GM23248 (cell line): Measurements from ENCODE around the gene CACNA2D1. TPM values are rescaled to one million over a fixed set of nuclear protein-coding genes. Genes with fewer than 3 reads are reported as not detected.

Experiments
- DNase-seq: peaks from one replicate; pipeline ENCODE4 v3.0.0-alpha.2; 2015
- H2AFZ ChIP-seq: fragments of 200-600 bp; sonication (generic); 2 replicates; pipeline ENCODE4 v1.6.1; 2016; ENCODE audit warnings: antibody characterized with exemption
- H3F3A ChIP-seq: fragments of 200-600 bp; sonication (generic); 2 replicates; pipeline ENCODE4 v1.6.1; 2016; ENCODE audit warnings: mild to moderate bottlenecking, antibody characterized with exemption, mixed run types; ENCODE audit not compliant: insufficient read depth
- H3K27ac ChIP-seq: fragments of 200-600 bp; sonication (generic); 2 replicates; pipeline ENCODE4 v1.5.1; 2016; ENCODE audit warnings: mild to moderate bottlenecking
- H3K27me3 ChIP-seq: fragments of 200-600 bp; sonication (generic); replicated peaks from 2 replicates; pipeline ENCODE4 v1.6.1; 2016; ENCODE audit warnings: mild to moderate bottlenecking; ENCODE audit not compliant: insufficient read depth
- H3K36me3 ChIP-seq: fragments of 200-600 bp; sonication (generic); 2 replicates; pipeline ENCODE4 v1.6.1; 2016; ENCODE audit warnings: low read depth, mild to moderate bottlenecking
- H3K4me1 ChIP-seq: fragments of 200-600 bp; sonication (generic); 2 replicates; pipeline ENCODE4 v1.6.1; 2016; ENCODE audit warnings: mild to moderate bottlenecking; ENCODE audit not compliant: insufficient read depth
- H3K4me2 ChIP-seq: fragments of 200-600 bp; sonication (generic); one replicate; pipeline ENCODE4 v1.6.1; 2016; ENCODE audit warnings: mild to moderate bottlenecking; ENCODE audit not compliant: unreplicated experiment
- H3K4me3 ChIP-seq: fragments of 200-600 bp; sonication (generic); 2 replicates; pipeline ENCODE4 v1.5.1; 2016; ENCODE audit warnings: mild to moderate bottlenecking
- H3K79me2 ChIP-seq: fragments of 200-600 bp; sonication (generic); 2 replicates; pipeline ENCODE4 v1.6.1; 2016; ENCODE audit warnings: mild to moderate bottlenecking; ENCODE audit not compliant: insufficient read depth
- H3K9ac ChIP-seq: fragments of 200-600 bp; sonication (generic); 2 replicates; pipeline ENCODE4 v1.6.1; 2016; ENCODE audit warnings: mild to moderate bottlenecking
- H3K9me2 ChIP-seq: fragments of 200-600 bp; sonication (generic); 2 replicates; pipeline ENCODE4 v1.6.1; 2016; ENCODE audit warnings: mixed run types, mild to moderate bottlenecking, moderate library complexity; ENCODE audit not compliant: insufficient read depth
- H3K9me3 ChIP-seq: fragments of 200-600 bp; sonication (generic); one replicate; pipeline ENCODE4 v1.6.1; 2017; ENCODE audit warnings: low read depth
- H4K20me1 ChIP-seq: fragments of 200-600 bp; sonication (generic); 2 replicates; pipeline ENCODE4 v1.6.0; 2016; ENCODE audit not compliant: insufficient read depth
- EZH2 ChIP-seq: fragments of 200-600 bp; sonication (generic); IDR thresholded peaks from 2 replicates; pipeline ENCODE4 v1.6.1; 2018; ENCODE audit warnings: antibody characterized with exemption, mild to moderate bottlenecking; ENCODE audit not compliant: insufficient read depth, poor library complexity, severe bottlenecking
- EZH2phosphoT487 ChIP-seq: fragments of 200-600 bp; sonication (generic); IDR thresholded peaks from 2 replicates; pipeline ENCODE4 v1.6.1; 2018; ENCODE audit warnings: antibody characterized with exemption, moderate library complexity, mild to moderate bottlenecking, low read depth; ENCODE audit not compliant: insufficient read depth
- WGBS, 2 experiments: methylation state at CpG; one replicate each; pipeline ENCODE4 v1.1.6; 2015 to 2017; ENCODE audit warnings: low lambda C conversion rate in 2 of 2, low coverage in 1 of 2; ENCODE audit errors: missing lambda C conversion rate in 2 of 2; 5-methylcytosine and 5-hydroxymethylcytosine counted together
- in situ Hi-C: fragments of 300-500 bp; cut with MboI; formaldehyde crosslinking; loops from 2 replicates; pipeline ENCODE4 v1.15.0; 2020
- polyA plus RNA-seq: library from polyadenylated mRNA; unstranded; fragments of >200 nt; fragmentation: Nextera tagmentation; extraction: Ambion mirVana; gene quantifications from 2 replicates; pipeline ENCODE4 v1.2.1, GENCODE V29; 2016
- total RNA-seq: library from RNA; depleted of rRNA; stranded (reverse); fragments of >200 nt; shearing (Covaris generic); gene quantifications from 2 replicates; pipeline ENCODE4 v1.2.3, GENCODE V29; 2014

CACNA2D1 gene
- total and polyA plus RNA-seq, 2 experiments from 2014 or later, result 7.7 to 21.2 TPM

- 54 to 70% methylated on average over 2 of the region's 2 CpGs for WGBS, 2 experiments
- Histone ChIP-seq H3K9me2 (no peaks in the 10 kb centered on the region), H3K4me3 (no peak overlapping the region), H3K9me3 (no peaks in the 10 kb centered on the region), H3K4me2 (no peak overlapping the region), H3K27ac (no peak overlapping the region), H2AFZ (no peak overlapping the region), H3K4me1 (0 out of 2 replicates have a peak, but pooled peaks cover 10% of the 10 kb centered on the region), H3K36me3 (no peaks in the 10 kb centered on the region), H3K79me2 (no peaks in the 10 kb centered on the region), H3K9ac (no peak overlapping the region), H3K27me3 (no peaks in the 10 kb centered on the region), H4K20me1 (no peaks in the 10 kb centered on the region), H3F3A (no peaks in the 10 kb centered on the region)
- TF ChIP-seq EZH2phosphoT487 (no peak), EZH2 (no peak)
- in situ Hi-C loops, result no loop called here
- DNase-seq, result peak; percentile 8
Observed at GRCh38 chr7:82210416-82211184, 233.0 kb downstream of the CACNA2D1 start.

- WGBS, 2 experiments, result 84 to 88% methylated on average over 5 of the region's 5 CpGs
- no peak overlapping the region for H3K4me2 ChIP-seq
- H4K20me1 ChIP-seq, result no peaks in the 10 kb centered on the region
- H3K36me3 ChIP-seq, result no peaks in the 10 kb centered on the region
- no peaks in the 10 kb centered on the region for H3F3A ChIP-seq
- DNase-seq, result no peak
- no peaks in the 10 kb centered on the region for H3K9me3 ChIP-seq
- no peaks in the 10 kb centered on the region for H3K79me2 ChIP-seq
- no peak for TF ChIP-seq EZH2phosphoT487
- no peak for TF ChIP-seq EZH2
- 0 out of 2 replicates have a peak, but pooled peaks cover 13% of the 10 kb centered on the region for H3K4me1 ChIP-seq
- H3K9me2 ChIP-seq, result no peaks in the 10 kb centered on the region
- in situ Hi-C loops, result no loop called here
- no peaks in the 10 kb centered on the region for H3K27me3 ChIP-seq
- no peak overlapping the region for H2AFZ ChIP-seq
- no peak overlapping the region for H3K4me3 ChIP-seq
- no peak overlapping the region for H3K9ac ChIP-seq
- no peak overlapping the region for H3K27ac ChIP-seq
Observed at GRCh38 chr7:82209179-82209747, 234.3 kb downstream of the CACNA2D1 start.

GRCh38 chr7:82204694-82205093 lies 238.9 kb downstream of the CACNA2D1 start:
- no peak overlapping the region for H3K4me2 ChIP-seq
- in situ Hi-C loops, result no loop called here

GRCh38 chr7:82202965-82203364 lies 240.6 kb downstream of the CACNA2D1 start:
- H3K79me2 ChIP-seq, result no peaks in the 10 kb centered on the region
- H3K9me3 ChIP-seq, result no peaks in the 10 kb centered on the region
- 0 out of 2 replicates have a peak, but pooled peaks cover 3% of the 10 kb centered on the region for H3K4me1 ChIP-seq
- TF ChIP-seq EZH2 (no peak), EZH2phosphoT487 (no peak)
- H3K36me3 ChIP-seq, result no peaks in the 10 kb centered on the region
- no peaks in the 10 kb centered on the region for H3K27me3 ChIP-seq
- no peak for DNase-seq
- H3F3A ChIP-seq, result no peaks in the 10 kb centered on the region
- no peaks in the 10 kb centered on the region for H3K9me2 ChIP-seq
- H3K27ac ChIP-seq, result no peak overlapping the region
- H3K4me3 ChIP-seq, result no peak overlapping the region
- no peaks in the 10 kb centered on the region for H4K20me1 ChIP-seq
- no peak overlapping the region for H2AFZ ChIP-seq
- no peak overlapping the region for H3K4me2 ChIP-seq
- WGBS, 2 experiments, result 99 to 100% methylated on average over 9 of the region's 9 CpGs
- in situ Hi-C loops, result no loop called here
- no peak overlapping the region for H3K9ac ChIP-seq

More at GRCh38 chr7:82204694-82205093, 238.9 kb downstream of the CACNA2D1 start:
- Histone ChIP-seq H3F3A (no peaks in the 10 kb centered on the region), H3K79me2 (no peaks in the 10 kb centered on the region), H2AFZ (no peak overlapping the region), H3K9me2 (no peaks in the 10 kb centered on the region), H3K36me3 (no peaks in the 10 kb centered on the region), H3K27ac (no peak overlapping the region), H3K4me1 (0 out of 2 replicates have a peak, but pooled peaks cover 3% of the 10 kb centered on the region), H3K9me3 (no peaks in the 10 kb centered on the region), H3K27me3 (no peaks in the 10 kb centered on the region), H3K9ac (no peak overlapping the region), H4K20me1 (no peaks in the 10 kb centered on the region), H3K4me3 (no peak overlapping the region)
- 51 to 71% methylated on average over 4 of the region's 4 CpGs for WGBS, 2 experiments
- peak; percentile 76 for DNase-seq
- no peak for TF ChIP-seq EZH2
- TF ChIP-seq EZH2phosphoT487, result no peak
